ENCODE measurements around the gene ADCY5. TPM values are rescaled to one million over a fixed set of nuclear protein-coding genes. Genes with fewer than 3 reads are reported as not detected.

The ADCY5 gene
- total RNA-seq, 1 donor from 2014 or later = 32.2 TPM

DNA sequence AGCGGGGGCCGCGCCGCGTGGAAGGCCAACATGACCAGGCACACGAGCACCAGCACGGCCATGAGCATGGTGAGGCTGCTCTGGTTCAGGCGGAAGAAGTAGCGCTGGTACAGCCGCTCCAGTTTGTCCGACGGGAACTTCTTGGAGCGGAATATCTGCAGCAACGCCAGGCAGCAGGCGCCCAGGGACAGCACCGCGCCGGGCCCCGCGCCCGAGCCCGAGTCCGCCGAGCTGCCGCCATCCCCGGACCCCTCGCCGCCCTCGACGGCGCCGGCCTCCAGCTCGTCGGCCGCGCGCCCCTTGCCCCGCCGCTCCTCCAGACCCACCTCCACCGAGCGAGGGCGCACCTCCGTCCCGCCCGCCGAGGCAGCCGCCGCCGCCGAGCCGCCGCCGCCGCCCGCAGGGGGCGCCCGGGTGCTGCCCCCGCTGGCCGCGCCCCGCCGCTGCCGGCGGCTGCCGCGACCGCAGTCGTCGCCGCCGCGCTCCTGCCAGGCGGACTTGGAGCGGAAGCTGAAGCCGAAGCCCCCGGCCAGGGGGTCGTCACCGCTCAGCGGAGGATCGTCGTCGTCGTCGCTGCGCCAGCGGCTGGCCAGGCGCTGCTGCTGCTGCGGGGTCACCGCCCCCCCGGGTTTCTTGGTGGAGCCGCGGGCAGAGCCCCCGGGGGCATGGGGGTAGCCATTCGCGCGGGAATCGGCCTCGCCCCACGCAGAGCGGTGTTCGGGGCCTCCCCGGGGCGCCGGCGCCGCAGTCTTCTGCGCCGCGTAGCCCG, 957 bp downstream of the ADCY5 start:
- intact Hi-C loops (cut with DNase I) = loop anchor here (2.0 to 5.0 kb wide), 6 partner anchors 15 to 111 kb away; no protein-coding TSS in a partner anchor
- peak in 1 of 2 donors; percentile 68 for DNase-seq (ENCODE audit: low spot score in 2 of 2)
- Histone ChIP-seq H3K36me3 (no peaks in the 10 kb centered on the region), H3K4me1 (peaks cover 0 to 15% of the 10 kb centered on the region in 2 donors), H3K9me3 (no peaks in the 10 kb centered on the region), H3K27me3 (peaks cover 4% of the 10 kb centered on the region), H3K27ac (peak overlapping the region; percentile 88 to 96), H3K4me3 (peak overlapping the region; percentile 74 to 97)
- TF ChIP-seq, protein P1, sequence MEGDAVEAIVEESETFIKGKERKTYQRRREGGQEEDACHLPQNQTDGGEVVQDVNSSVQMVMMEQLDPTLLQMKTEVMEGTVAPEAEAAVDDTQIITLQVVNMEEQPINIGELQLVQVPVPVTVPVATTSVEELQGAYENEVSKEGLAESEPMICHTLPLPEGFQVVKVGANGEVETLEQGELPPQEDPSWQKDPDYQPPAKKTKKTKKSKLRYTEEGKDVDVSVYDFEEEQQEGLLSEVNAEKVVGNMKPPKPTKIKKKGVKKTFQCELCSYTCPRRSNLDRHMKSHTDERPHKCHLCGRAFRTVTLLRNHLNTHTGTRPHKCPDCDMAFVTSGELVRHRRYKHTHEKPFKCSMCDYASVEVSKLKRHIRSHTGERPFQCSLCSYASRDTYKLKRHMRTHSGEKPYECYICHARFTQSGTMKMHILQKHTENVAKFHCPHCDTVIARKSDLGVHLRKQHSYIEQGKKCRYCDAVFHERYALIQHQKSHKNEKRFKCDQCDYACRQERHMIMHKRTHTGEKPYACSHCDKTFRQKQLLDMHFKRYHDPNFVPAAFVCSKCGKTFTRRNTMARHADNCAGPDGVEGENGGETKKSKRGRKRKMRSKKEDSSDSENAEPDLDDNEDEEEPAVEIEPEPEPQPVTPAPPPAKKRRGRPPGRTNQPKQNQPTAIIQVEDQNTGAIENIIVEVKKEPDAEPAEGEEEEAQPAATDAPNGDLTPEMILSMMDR (IDR thresholded peaks at IDR 0.05) = peak in 2 of 3 experiments; percentile 20 to 63

DNA sequence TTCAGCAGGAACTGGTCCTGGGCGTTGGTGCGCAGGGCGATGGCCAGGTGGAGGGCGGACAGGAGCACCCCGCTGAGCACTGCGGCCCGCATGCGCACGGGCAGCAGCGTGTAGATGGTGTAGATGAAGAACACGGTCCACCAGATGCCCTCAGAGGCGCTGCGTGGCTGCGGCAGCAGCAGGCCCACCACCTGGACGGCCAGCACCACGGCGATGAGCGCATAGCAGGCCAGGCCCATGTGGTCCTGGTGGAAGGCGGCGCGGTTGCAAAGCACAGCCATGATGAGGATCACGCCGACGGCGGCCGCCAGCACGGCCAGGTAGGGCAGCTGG, 1.5 kb downstream of the ADCY5 start:
- peak overlapping the region; percentile 79 to 96 for H3K27ac ChIP-seq
- peaks cover 4% of the 10 kb centered on the region for H3K27me3 ChIP-seq
- H3K4me3 ChIP-seq = peak overlapping the region; percentile 74 to 97
- H3K36me3 ChIP-seq = no peaks in the 10 kb centered on the region
- no peak for DNase-seq (ENCODE audit: low spot score in 2 of 2)
- no peaks in the 10 kb centered on the region for H3K9me3 ChIP-seq
- intact Hi-C loops (cut with DNase I) = loop anchor here (2.0 to 5.0 kb wide), 4 partner anchors 15 to 111 kb away; no protein-coding TSS in a partner anchor
- H3K4me1 ChIP-seq = peaks cover 0 to 15% of the 10 kb centered on the region in 2 donors
- TF ChIP-seq, protein P1 (IDR thresholded peaks at IDR 0.05) = no peak

DNA sequence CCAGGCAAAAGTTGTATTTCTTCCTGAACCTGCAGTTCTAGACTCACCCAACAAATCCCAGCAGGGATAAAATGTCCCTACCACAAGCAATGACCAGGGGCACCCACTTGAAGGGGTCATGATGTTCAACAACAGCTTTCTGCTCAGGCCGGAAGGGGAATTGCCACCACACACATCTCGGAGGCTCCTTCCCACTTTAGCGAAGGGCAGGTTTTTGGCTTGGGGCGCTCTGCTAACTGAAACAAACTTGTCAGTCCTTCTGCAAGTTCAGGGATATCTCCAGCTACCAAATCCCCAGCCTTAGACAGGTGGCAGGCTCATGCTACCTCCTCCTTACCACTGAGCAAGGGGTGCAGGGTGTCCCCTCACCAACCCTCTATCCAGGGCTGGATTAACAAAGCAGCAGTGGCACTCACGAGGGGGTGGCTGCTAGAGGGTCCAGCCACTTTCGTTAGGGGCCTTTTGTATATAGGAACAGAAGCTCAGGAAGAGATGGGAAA, 2.2 kb downstream of the ADCY5 start:
- Histone ChIP-seq H3K9me3 (no peaks in the 10 kb centered on the region), H3K4me3 (peak overlapping the region; percentile 74 to 97), H3K4me1 (peaks cover 0 to 15% of the 10 kb centered on the region in 2 donors), H3K27me3 (peaks cover 4% of the 10 kb centered on the region), H3K27ac (peak overlapping the region; percentile 79 to 96), H3K36me3 (no peaks in the 10 kb centered on the region)
- TF ChIP-seq, protein P1 (IDR thresholded peaks at IDR 0.05) = no peak
- no peak for DNase-seq (ENCODE audit: low spot score in 2 of 2)
- intact Hi-C loops (cut with DNase I) = loop anchor here (2.0 to 5.0 kb wide), 4 partner anchors 14 to 112 kb away; no protein-coding TSS in a partner anchor

DNA sequence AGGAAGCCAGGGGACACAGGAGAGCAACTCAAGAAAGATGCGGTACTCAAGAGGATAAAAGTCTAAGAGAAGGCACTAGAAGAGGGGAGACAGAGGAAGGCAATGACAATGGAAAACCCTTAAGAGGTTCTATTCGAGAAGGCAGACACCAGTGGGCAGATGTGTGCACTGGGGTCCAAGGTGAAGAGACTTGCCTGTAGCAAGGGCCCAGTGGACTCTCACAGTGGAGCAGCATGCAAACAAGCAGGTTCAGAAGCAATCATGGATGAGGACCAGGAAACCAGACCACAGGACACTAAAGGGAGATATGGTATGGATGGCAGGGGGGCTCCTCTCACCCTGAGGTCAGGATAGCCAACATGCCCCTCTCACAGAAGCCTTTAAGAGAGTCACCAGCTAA, 2.7 kb downstream of the ADCY5 start:
- no peak for DNase-seq (ENCODE audit: low spot score in 2 of 2)
- intact Hi-C loops (cut with DNase I) = loop anchor here (2.0 to 5.0 kb wide), 4 partner anchors 13 to 113 kb away; no protein-coding TSS in a partner anchor
- H3K9me3 ChIP-seq = no peaks in the 10 kb centered on the region
- peaks cover 4% of the 10 kb centered on the region for H3K27me3 ChIP-seq
- no peaks in the 10 kb centered on the region for H3K36me3 ChIP-seq
- H3K27ac ChIP-seq = peak overlapping the region; percentile 79 to 96
- peaks cover 0 to 15% of the 10 kb centered on the region in 2 donors for H3K4me1 ChIP-seq
- peak overlapping the region; percentile 50 to 97 for H3K4me3 ChIP-seq
- TF ChIP-seq, protein P1 (IDR thresholded peaks at IDR 0.05) = no peak

DNA sequence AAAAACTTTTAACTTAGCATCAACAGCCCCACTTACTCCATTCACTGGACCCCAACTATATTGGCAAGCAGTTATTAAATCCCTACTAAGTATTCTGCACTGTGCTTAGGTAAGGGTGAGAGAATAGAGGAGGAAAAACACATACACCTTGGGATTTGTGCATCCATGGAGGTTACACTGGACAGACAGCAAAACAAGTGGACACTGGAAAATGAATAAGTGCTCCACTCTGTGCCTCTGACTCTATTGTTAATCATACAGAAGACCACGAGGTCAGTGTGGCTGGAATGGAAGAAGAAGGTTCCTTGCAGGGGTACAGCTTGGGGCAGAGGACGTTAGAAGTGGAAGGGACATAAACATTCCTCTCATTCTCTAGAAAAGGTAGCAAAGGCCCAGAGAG, 3.2 kb downstream of the ADCY5 start:
- Histone ChIP-seq H3K27ac (peak overlapping the region; percentile 79 to 96), H3K4me3 (peak overlapping the region; percentile 50 to 97)
- intact Hi-C loops (cut with DNase I) = loop anchor here (1.0 to 5.0 kb wide), 5 partner anchors 13 to 116 kb away; no protein-coding TSS in a partner anchor

More for the DNA sequence above, 3.2 kb downstream of the ADCY5 start:
- DNase-seq (ENCODE audit: low spot score in 2 of 2) = no peak
- Histone ChIP-seq H3K4me1 (peaks cover 0 to 15% of the 10 kb centered on the region in 2 donors), H3K9me3 (no peaks in the 10 kb centered on the region), H3K36me3 (no peaks in the 10 kb centered on the region), H3K27me3 (peaks cover 4% of the 10 kb centered on the region)
- TF ChIP-seq, protein P1 (IDR thresholded peaks at IDR 0.05) = no peak
